HG02610 (cell line): Measurements from ENCODE around the gene MAP2K7.
"Not testable (repeated sequence)": the region's sequence is repeated elsewhere in the genome, so short reads cannot be mapped to it uniquely, and the experiment has no call there.

Experiments used
- ATAC-seq: cut with Tn5 transposase; IDR thresholded peaks from one replicate; pipeline ENCODE4 v1.9.1; 2021; ENCODE audit warnings: mild to moderate bottlenecking, moderate library complexity; ENCODE audit not compliant: unreplicated experiment

MAP2K7 gene

GRCh38 chr19:7907122-7907521 lies 3.4 kb downstream of the MAP2K7 start:
- ATAC-seq = no peak

- ATAC-seq = no peak
Measured at GRCh38 chr19:7907544-7907943, 3.9 kb downstream of the MAP2K7 start.

- no peak for ATAC-seq
Measured at GRCh38 chr19:7908078-7908699, 4.5 kb downstream of the MAP2K7 start.

- no peak for ATAC-seq
Measured at GRCh38 chr19:7908742-7909461, 5.2 kb downstream of the MAP2K7 start.

GRCh38 chr19:7909471-7910067 lies 5.9 kb downstream of the MAP2K7 start:
- ATAC-seq = no peak

GRCh38 chr19:7910321-7911161 lies 6.9 kb downstream of the MAP2K7 start:
- no peak for ATAC-seq

GRCh38 chr19:7911508-7912143 lies 7.9 kb downstream of the MAP2K7 start:
- ATAC-seq = no peak

- ATAC-seq = no peak
Measured at GRCh38 chr19:7912144-7912696, 8.5 kb downstream of the MAP2K7 start.

- ATAC-seq = no peak
Measured at GRCh38 chr19:7912697-7913564, 9.3 kb downstream of the MAP2K7 start.

GRCh38 chr19:7913652-7914051 lies 10.0 kb downstream of the MAP2K7 start:
- no peak for ATAC-seq

- ATAC-seq = no peak
Measured at GRCh38 chr19:7914099-7914498, 10.4 kb downstream of the MAP2K7 start.

- ATAC-seq = no peak
Measured at GRCh38 chr19:7914598-7915045, 10.9 kb downstream of the MAP2K7 start, which contains the start of gene TGFBR3L. Gene TGFBR3L (plus strand): TSS chr19:7914830.

GRCh38 chr19:7915250-7916102 lies 11.8 kb downstream of the MAP2K7 start:
- no peak for ATAC-seq

- no peak for ATAC-seq
Measured at GRCh38 chr19:7916103-7916954, 12.7 kb downstream of the MAP2K7 start.

- ATAC-seq = no peak
Measured at GRCh38 chr19:7916955-7917266, 13.2 kb downstream of the MAP2K7 start.

- ATAC-seq = no peak
Measured at GRCh38 chr19:7917267-7918061, 13.8 kb downstream of the MAP2K7 start.

GRCh38 chr19:7918062-7918614 lies 14.5 kb downstream of the MAP2K7 start:
- ATAC-seq = not testable (repeated sequence)
